Measurements from ENCODE around the gene SPOCK2.

DNA sequence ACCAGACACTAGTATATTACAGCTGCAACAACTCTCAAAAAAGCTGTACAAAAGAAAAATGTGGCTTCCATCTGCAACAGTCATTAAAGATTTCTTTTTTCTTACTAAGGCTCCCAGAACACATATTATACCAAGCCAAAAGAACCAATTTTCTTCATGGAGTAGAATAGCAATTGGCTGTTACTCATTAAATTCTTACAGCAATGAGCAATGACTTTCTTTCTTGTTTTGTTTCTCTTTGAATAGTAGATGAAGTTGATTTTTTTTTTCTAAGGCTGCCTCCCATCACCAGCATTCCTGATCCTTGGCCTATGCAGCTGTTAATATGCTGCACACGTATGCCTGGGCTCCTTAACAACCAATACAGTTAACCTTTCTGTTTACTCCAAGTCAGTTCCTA, 36.6 kb upstream of the SPOCK2 start:
- no peak for TF ChIP-seq POLR2A (IDR thresholded peaks at IDR 0.05)
- TF ChIP-seq CTCF (IDR thresholded peaks at IDR 0.05), result no peak

Measured in lower leg skin (tissue), 3 donors.